ENCODE results near the gene TK2.
"Not testable (repeated sequence)": the region's sequence is repeated elsewhere in the genome, so short reads cannot be mapped to it uniquely, and the experiment has no call there.

TK2 gene

GRCh38 chr16:66475232-66475631 lies 74.7 kb downstream of the TK2 start:
- Histone ChIP-seq H3K9ac (ENCODE audit: low read depth, low read length) (no peak overlapping the region), H3K9me3 (ENCODE audit: control insufficient read depth, insufficient read depth, low read length) (no peaks in the 10 kb centered on the region), H3K36me3 (ENCODE audit: insufficient read depth, low read length) (no peaks in the 10 kb centered on the region), H3K4me1 (ENCODE audit: insufficient read depth, low read length) (peaks cover 10% of the 10 kb centered on the region; the same call in 1 of the 2 replicates)

GRCh38 chr16:66474750-66475199 lies 75.1 kb downstream of the TK2 start:
- Histone ChIP-seq H3K36me3 (ENCODE audit: insufficient read depth, low read length) (no peaks in the 10 kb centered on the region), H3K4me1 (ENCODE audit: insufficient read depth, low read length) (peaks cover 10% of the 10 kb centered on the region; the same call in 1 of the 2 replicates), H3K9ac (ENCODE audit: low read depth, low read length) (no peak overlapping the region), H3K9me3 (ENCODE audit: control insufficient read depth, insufficient read depth, low read length) (no peaks in the 10 kb centered on the region)

GRCh38 chr16:66473654-66474519 lies 76.0 kb downstream of the TK2 start:
- no peaks in the 10 kb centered on the region for H3K36me3 ChIP-seq (ENCODE audit: insufficient read depth, low read length)
- H3K4me1 ChIP-seq (ENCODE audit: insufficient read depth, low read length): peaks cover 8% of the 10 kb centered on the region; the same call in 1 of the 2 replicates
- no peaks in the 10 kb centered on the region for H3K9me3 ChIP-seq (ENCODE audit: control insufficient read depth, insufficient read depth, low read length)
- H3K9ac ChIP-seq (ENCODE audit: low read depth, low read length): no peak overlapping the region

- H3K4me1 ChIP-seq (ENCODE audit: insufficient read depth, low read length): peaks cover 6% of the 10 kb centered on the region; the same call in 1 of the 2 replicates
- H3K36me3 ChIP-seq (ENCODE audit: insufficient read depth, low read length): no peaks in the 10 kb centered on the region
- no peak overlapping the region for H3K9ac ChIP-seq (ENCODE audit: low read depth, low read length)
- no peaks in the 10 kb centered on the region for H3K9me3 ChIP-seq (ENCODE audit: control insufficient read depth, insufficient read depth, low read length)
Measured at GRCh38 chr16:66473051-66473571, 76.8 kb downstream of the TK2 start.

GRCh38 chr16:66471716-66472393 lies 78.1 kb downstream of the TK2 start:
- H3K9ac ChIP-seq (ENCODE audit: low read depth, low read length): no peak overlapping the region
- H3K9me3 ChIP-seq (ENCODE audit: control insufficient read depth, insufficient read depth, low read length): no peaks in the 10 kb centered on the region
- H3K36me3 ChIP-seq (ENCODE audit: insufficient read depth, low read length): no peaks in the 10 kb centered on the region
- H3K4me1 ChIP-seq (ENCODE audit: insufficient read depth, low read length): 0 out of 2 replicates have a peak, but pooled peaks cover 3% of the 10 kb centered on the region

GRCh38 chr16:66471264-66471663 lies 78.7 kb downstream of the TK2 start:
- Histone ChIP-seq H3K36me3 (ENCODE audit: insufficient read depth, low read length) (no peaks in the 10 kb centered on the region), H3K9ac (ENCODE audit: low read depth, low read length) (no peak overlapping the region), H3K9me3 (ENCODE audit: control insufficient read depth, insufficient read depth, low read length) (no peaks in the 10 kb centered on the region), H3K4me1 (ENCODE audit: insufficient read depth, low read length) (0 out of 2 replicates have a peak, but pooled peaks cover 3% of the 10 kb centered on the region)

GRCh38 chr16:66470556-66470955 lies 79.4 kb downstream of the TK2 start:
- Histone ChIP-seq H3K4me1 (ENCODE audit: insufficient read depth, low read length) (0 out of 2 replicates have a peak, but pooled peaks cover 3% of the 10 kb centered on the region), H3K9me3 (ENCODE audit: control insufficient read depth, insufficient read depth, low read length) (no peaks in the 10 kb centered on the region), H3K36me3 (ENCODE audit: insufficient read depth, low read length) (no peaks in the 10 kb centered on the region), H3K9ac (ENCODE audit: low read depth, low read length) (no peak overlapping the region)

- Histone ChIP-seq H3K36me3 (ENCODE audit: insufficient read depth, low read length) (no peaks in the 10 kb centered on the region), H3K9ac (ENCODE audit: low read depth, low read length) (no peak overlapping the region), H3K4me1 (ENCODE audit: insufficient read depth, low read length) (0 out of 2 replicates have a peak, but pooled peaks cover 3% of the 10 kb centered on the region), H3K9me3 (ENCODE audit: control insufficient read depth, insufficient read depth, low read length) (no peaks in the 10 kb centered on the region)
Measured at GRCh38 chr16:66469947-66470546, 79.9 kb downstream of the TK2 start.

- no peaks in the 10 kb centered on the region for H3K36me3 ChIP-seq (ENCODE audit: insufficient read depth, low read length)
- H3K4me1 ChIP-seq (ENCODE audit: insufficient read depth, low read length): 0 out of 2 replicates have a peak, but pooled peaks cover 3% of the 10 kb centered on the region
- H3K9me3 ChIP-seq (ENCODE audit: control insufficient read depth, insufficient read depth, low read length): no peaks in the 10 kb centered on the region
- no peak overlapping the region for H3K9ac ChIP-seq (ENCODE audit: low read depth, low read length)
Measured at GRCh38 chr16:66469291-66469946, 80.5 kb downstream of the TK2 start.

- H3K36me3 ChIP-seq (ENCODE audit: insufficient read depth, low read length): no peaks in the 10 kb centered on the region
Measured at GRCh38 chr16:66468321-66468965, 81.5 kb downstream of the TK2 start.

GRCh38 chr16:66467611-66468010 lies 82.3 kb downstream of the TK2 start:
- Histone ChIP-seq H3K9me3 (ENCODE audit: control insufficient read depth, insufficient read depth, low read length) (no peaks in the 10 kb centered on the region), H3K9ac (ENCODE audit: low read depth, low read length) (no peak overlapping the region), H3K36me3 (ENCODE audit: insufficient read depth, low read length) (no peaks in the 10 kb centered on the region), H3K4me1 (ENCODE audit: insufficient read depth, low read length) (0 out of 2 replicates have a peak, but pooled peaks cover 3% of the 10 kb centered on the region)

More at GRCh38 chr16:66468321-66468965, 81.5 kb downstream of the TK2 start:
- H3K9me3 ChIP-seq (ENCODE audit: control insufficient read depth, insufficient read depth, low read length): no peaks in the 10 kb centered on the region
- 0 out of 2 replicates have a peak, but pooled peaks cover 3% of the 10 kb centered on the region for H3K4me1 ChIP-seq (ENCODE audit: insufficient read depth, low read length)
- H3K9ac ChIP-seq (ENCODE audit: low read depth, low read length): no peak overlapping the region

- H3K36me3 ChIP-seq (ENCODE audit: insufficient read depth, low read length); H3K4me1 ChIP-seq (ENCODE audit: insufficient read depth, low read length); H3K9ac ChIP-seq (ENCODE audit: low read depth, low read length); H3K9me3 ChIP-seq (ENCODE audit: control insufficient read depth, insufficient read depth, low read length): not testable (repeated sequence)
Measured at GRCh38 chr16:66466636-66467035, 83.3 kb downstream of the TK2 start.

GRCh38 chr16:66465946-66466345 lies 84.0 kb downstream of the TK2 start:
- H3K4me1 ChIP-seq (ENCODE audit: insufficient read depth, low read length); H3K36me3 ChIP-seq (ENCODE audit: insufficient read depth, low read length); H3K9ac ChIP-seq (ENCODE audit: low read depth, low read length); H3K9me3 ChIP-seq (ENCODE audit: control insufficient read depth, insufficient read depth, low read length): not testable (repeated sequence)

Measured in ES-I3 (cell line).